Endothelial cell (in vitro differentiated cells): ENCODE data around the gene WFIKKN2. TPM values are rescaled to one million over a fixed set of nuclear protein-coding genes. Genes with fewer than 3 reads are reported as not detected.

ENCODE experiments used
- DNase-seq: peaks from one replicate; pipeline ENCODE4 v3.0.0; 2021; ENCODE audit warnings: low spot score
- H3K27ac Mint-ChIP-seq: one replicate; pipeline ENCODE4 v1.8.0; 2021; ENCODE audit warnings: mixed read lengths, inconsistent platforms; ENCODE audit not compliant: unreplicated experiment
- H3K27me3 Mint-ChIP-seq: one replicate; pipeline ENCODE4 v1.8.0; 2021; ENCODE audit warnings: mild to moderate bottlenecking, moderate library complexity, mixed read lengths, inconsistent platforms; ENCODE audit not compliant: unreplicated experiment
- H3K36me3 Mint-ChIP-seq: one replicate; pipeline ENCODE4 v1.8.0; 2021; ENCODE audit warnings: mild to moderate bottlenecking, low read depth, mixed read lengths, inconsistent platforms; ENCODE audit not compliant: unreplicated experiment
- H3K4me1 Mint-ChIP-seq: one replicate; pipeline ENCODE4 v1.8.0; 2021; ENCODE audit warnings: mild to moderate bottlenecking, mixed read lengths, inconsistent platforms; ENCODE audit not compliant: unreplicated experiment
- H3K4me3 Mint-ChIP-seq: one replicate; pipeline ENCODE4 v1.8.0; 2021; ENCODE audit warnings: mild to moderate bottlenecking, mixed read lengths, inconsistent platforms; ENCODE audit not compliant: unreplicated experiment
- H3K9me3 Mint-ChIP-seq: one replicate; pipeline ENCODE4 v1.8.0; 2021; ENCODE audit warnings: mixed read lengths, inconsistent platforms; ENCODE audit not compliant: unreplicated experiment
- total RNA-seq: library from RNA; stranded (reverse); fragmentation: NEBNext Ultra II Directional; extraction: Animal tissue kit (Norgen Biotek cat#: 25700); gene quantifications from one replicate; pipeline ENCODE4 v1.2.1, GENCODE V29; 2021; ENCODE audit not compliant: unreplicated experiment
- TF ChIP-seq, protein P1 (sequence below): fragments of 200-600 bp; sonication (generic); IDR thresholded peaks from one replicate; pipeline ENCODE4 v1.5.0; 2021; ENCODE audit warnings: antibody characterized with exemption; ENCODE audit not compliant: unreplicated experiment

Gene WFIKKN2
- total RNA-seq, 1 donor from 2014 or later: not detected

DNA sequence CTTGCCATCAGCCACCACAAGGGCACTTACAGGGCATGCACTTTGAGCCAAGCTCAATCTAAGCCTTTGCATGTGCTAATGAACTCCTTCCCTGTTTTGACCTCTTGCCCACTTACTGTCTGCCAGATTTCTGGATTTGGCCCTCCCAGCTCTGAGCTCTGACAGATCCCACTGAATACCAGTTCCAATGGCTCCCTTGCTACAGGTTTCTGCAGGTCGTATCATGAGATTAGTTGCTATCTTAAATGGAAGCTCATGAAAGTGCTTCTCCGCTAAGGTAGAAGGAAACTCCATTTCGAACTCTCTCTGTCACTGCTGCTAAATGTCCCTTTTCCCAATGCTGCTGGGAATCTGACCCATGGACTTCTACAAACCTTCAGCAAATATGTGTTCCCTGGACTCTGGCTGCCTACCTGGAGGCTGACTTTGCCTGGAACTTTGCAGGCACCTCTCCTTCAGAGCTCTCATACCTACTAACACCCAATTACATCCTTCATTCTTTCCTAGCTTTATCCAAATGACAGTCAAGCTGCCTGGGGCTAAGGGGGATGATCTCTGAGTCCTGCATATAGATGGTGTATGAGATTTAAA is 54.2 kb downstream of the WFIKKN2 start:
- Mint-ChIP-seq H3K27ac (no peak overlapping the region), H3K4me3 (no peak overlapping the region), H3K27me3 (peaks cover 5% of the 10 kb centered on the region), H3K36me3 (no peaks in the 10 kb centered on the region), H3K4me1 (no peaks in the 10 kb centered on the region), H3K9me3 (no peaks in the 10 kb centered on the region)
- DNase-seq: no peak
- TF ChIP-seq, protein P1, sequence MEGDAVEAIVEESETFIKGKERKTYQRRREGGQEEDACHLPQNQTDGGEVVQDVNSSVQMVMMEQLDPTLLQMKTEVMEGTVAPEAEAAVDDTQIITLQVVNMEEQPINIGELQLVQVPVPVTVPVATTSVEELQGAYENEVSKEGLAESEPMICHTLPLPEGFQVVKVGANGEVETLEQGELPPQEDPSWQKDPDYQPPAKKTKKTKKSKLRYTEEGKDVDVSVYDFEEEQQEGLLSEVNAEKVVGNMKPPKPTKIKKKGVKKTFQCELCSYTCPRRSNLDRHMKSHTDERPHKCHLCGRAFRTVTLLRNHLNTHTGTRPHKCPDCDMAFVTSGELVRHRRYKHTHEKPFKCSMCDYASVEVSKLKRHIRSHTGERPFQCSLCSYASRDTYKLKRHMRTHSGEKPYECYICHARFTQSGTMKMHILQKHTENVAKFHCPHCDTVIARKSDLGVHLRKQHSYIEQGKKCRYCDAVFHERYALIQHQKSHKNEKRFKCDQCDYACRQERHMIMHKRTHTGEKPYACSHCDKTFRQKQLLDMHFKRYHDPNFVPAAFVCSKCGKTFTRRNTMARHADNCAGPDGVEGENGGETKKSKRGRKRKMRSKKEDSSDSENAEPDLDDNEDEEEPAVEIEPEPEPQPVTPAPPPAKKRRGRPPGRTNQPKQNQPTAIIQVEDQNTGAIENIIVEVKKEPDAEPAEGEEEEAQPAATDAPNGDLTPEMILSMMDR: no peak

DNA sequence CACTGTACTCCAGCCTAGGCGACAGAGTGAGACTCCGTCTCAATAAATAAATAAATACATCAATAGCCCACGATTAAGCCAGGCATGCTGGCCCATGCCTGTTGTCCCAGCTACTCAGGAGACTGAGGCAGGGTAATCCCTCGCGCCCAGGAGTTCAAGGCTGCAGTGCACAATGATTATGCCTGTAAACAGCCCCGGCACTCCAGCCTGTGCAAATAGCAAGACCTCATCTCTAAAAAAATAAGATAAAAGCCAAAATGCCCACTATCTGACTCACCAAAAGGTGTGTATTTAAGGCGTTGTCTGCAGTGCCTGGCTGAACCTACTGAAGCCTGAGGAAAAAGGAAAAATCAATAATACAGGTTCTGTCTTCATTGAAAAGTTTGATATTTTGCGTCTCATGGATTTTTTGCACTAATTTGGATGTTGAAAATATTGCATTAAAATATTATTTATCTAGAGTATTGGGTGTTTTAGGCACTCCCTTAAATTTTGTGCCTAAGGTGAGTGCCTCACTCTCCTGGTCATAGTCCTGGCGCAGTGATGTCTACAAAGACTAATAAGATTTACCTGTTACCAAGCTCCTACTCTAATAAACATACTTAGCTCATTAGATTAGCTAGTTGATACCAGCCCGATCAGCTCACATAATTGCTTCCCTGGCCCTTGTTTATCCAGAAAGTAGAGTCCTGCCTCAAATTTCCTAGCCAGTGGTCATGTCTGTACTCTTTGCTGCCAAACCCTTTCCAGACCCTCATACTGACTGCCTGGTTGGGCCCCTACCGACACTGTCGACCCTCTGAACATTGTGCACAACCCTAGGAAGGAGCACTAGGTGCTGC is 55.5 kb downstream of the WFIKKN2 start:
- H3K27me3 Mint-ChIP-seq: peaks cover 5% of the 10 kb centered on the region
- no peak for DNase-seq
- no peaks in the 10 kb centered on the region for H3K4me1 Mint-ChIP-seq
- TF ChIP-seq, protein P1: no peak
- no peaks in the 10 kb centered on the region for H3K36me3 Mint-ChIP-seq
- no peak overlapping the region for H3K27ac Mint-ChIP-seq
- no peaks in the 10 kb centered on the region for H3K9me3 Mint-ChIP-seq
- H3K4me3 Mint-ChIP-seq: no peak overlapping the region

DNA sequence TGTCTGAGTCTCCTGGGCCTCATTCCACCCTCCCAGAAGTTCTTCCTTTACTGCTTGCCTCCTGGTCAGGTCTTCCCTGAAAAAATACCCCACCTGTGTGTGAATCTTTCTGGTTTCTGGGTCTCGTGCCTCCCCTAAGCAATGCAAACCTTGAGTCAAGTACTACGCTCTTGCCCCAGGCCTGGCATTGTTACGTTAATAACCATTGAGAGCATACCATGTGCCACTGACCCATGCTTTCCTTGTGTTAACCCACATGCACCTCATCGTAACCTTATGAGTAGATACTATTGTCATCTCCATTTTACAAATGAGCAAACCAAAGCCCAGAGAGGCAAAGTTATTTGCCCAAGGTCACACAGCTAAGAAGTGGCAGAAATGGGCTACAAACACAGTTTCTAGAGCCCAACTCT is 56.2 kb downstream of the WFIKKN2 start:
- H3K36me3 Mint-ChIP-seq: no peaks in the 10 kb centered on the region
- H3K4me3 Mint-ChIP-seq: no peak overlapping the region
- no peaks in the 10 kb centered on the region for H3K9me3 Mint-ChIP-seq
- TF ChIP-seq, protein P1: no peak
- DNase-seq: no peak
- no peak overlapping the region for H3K27ac Mint-ChIP-seq
- no peaks in the 10 kb centered on the region for H3K4me1 Mint-ChIP-seq
- peaks cover 5% of the 10 kb centered on the region for H3K27me3 Mint-ChIP-seq

Other genes with a start within 250 kb of the WFIKKN2 start
- gene ABCC3, start 200.7 kb upstream of the WFIKKN2 start, total RNA-seq: 0.67 TPM
- gene ANKRD40, start 127.7 kb upstream of the WFIKKN2 start, total RNA-seq: 37.3 TPM
- 94.1 TPM for gene LUC7L3, start 116.0 kb upstream of the WFIKKN2 start, total RNA-seq
- not detected for gene ANKRD40CL, start 68.1 kb upstream of the WFIKKN2 start, total RNA-seq
- 15.5 TPM for gene TOB1, start 30.8 kb downstream of the WFIKKN2 start, total RNA-seq